Neutrophil (primary cell): ENCODE data around the gene EVA1A.

Experiments
- H3K27ac ChIP-seq: fragments of 200-600 bp; sonication (generic); 2 replicates; pipeline ENCODE4 v1.5.1; 2016; ENCODE audit warnings: mild to moderate bottlenecking, moderate library complexity
- H3K27me3 ChIP-seq: fragments of 200-600 bp; sonication (generic); 2 replicates; pipeline ENCODE4 v1.6.0; 2016; ENCODE audit warnings: mild to moderate bottlenecking
- H3K36me3 ChIP-seq: fragments of 200-600 bp; sonication (generic); 2 replicates; pipeline ENCODE4 v1.5.1; 2017
- H3K4me1 ChIP-seq, 2 experiments: fragments of 200-600 bp in 1 of 2; sonication (generic) in 1 of 2; 1 replicate in 1 of 2; 2 replicates in 1 of 2; pipeline versions ENCODE4 v1.5.1 to v1.6.1; 2013 to 2016; ENCODE audit warnings: low read depth in 1 of 2, low read length in 1 of 2, mild to moderate bottlenecking in 1 of 2, moderate library complexity in 1 of 2; ENCODE audit not compliant: control insufficient read depth in 1 of 2, insufficient read depth in 1 of 2
- H3K4me3 ChIP-seq, 2 experiments: fragments of 200-600 bp in 1 of 2; sonication (generic) in 1 of 2; 1 replicate in 1 of 2; 2 replicates in 1 of 2; pipeline ENCODE4 v1.5.1; 2013 to 2016; ENCODE audit warnings: low read depth in 1 of 2, low read length in 1 of 2, mild to moderate bottlenecking in 1 of 2, moderate library complexity in 1 of 2
- H3K9me3 ChIP-seq: fragments of 200-600 bp; sonication (generic); 2 replicates; pipeline ENCODE4 v1.5.1; 2016
- TF ChIP-seq, protein P1 (sequence below): fragments of 200-600 bp; sonication (generic); IDR thresholded peaks from 2 replicates; pipeline ENCODE4 v1.5.1; 2016; ENCODE audit warnings: antibody characterized with exemption

EVA1A gene

DNA sequence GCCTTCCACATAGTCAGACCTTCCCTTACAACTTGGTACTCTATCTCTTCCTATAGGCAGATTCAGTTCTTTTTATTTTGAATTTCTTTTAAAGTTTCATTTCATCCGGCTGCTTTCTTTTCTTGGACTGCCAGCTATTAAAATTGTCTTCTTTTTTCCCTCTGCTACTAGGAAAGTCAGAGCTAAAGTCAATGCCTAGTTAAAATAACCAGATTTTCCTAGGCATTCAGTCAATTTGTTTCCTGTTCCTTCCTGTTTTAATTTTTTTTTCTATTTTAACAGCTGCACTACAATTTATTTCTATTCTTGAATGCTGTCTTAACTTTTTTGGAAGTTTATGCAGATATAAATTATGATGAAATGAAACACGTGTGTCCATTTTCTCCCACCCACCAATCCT, 84.8 kb downstream of the EVA1A start:
- no peaks in the 10 kb centered on the region for H3K4me1 ChIP-seq
- H3K4me3 ChIP-seq: no peak overlapping the region
- no peaks in the 10 kb centered on the region for H3K36me3 ChIP-seq
- H3K27ac ChIP-seq: no peak overlapping the region
- H3K9me3 ChIP-seq: no peaks in the 10 kb centered on the region
- peaks cover 3% of the 10 kb centered on the region for H3K27me3 ChIP-seq
- TF ChIP-seq, protein P1, sequence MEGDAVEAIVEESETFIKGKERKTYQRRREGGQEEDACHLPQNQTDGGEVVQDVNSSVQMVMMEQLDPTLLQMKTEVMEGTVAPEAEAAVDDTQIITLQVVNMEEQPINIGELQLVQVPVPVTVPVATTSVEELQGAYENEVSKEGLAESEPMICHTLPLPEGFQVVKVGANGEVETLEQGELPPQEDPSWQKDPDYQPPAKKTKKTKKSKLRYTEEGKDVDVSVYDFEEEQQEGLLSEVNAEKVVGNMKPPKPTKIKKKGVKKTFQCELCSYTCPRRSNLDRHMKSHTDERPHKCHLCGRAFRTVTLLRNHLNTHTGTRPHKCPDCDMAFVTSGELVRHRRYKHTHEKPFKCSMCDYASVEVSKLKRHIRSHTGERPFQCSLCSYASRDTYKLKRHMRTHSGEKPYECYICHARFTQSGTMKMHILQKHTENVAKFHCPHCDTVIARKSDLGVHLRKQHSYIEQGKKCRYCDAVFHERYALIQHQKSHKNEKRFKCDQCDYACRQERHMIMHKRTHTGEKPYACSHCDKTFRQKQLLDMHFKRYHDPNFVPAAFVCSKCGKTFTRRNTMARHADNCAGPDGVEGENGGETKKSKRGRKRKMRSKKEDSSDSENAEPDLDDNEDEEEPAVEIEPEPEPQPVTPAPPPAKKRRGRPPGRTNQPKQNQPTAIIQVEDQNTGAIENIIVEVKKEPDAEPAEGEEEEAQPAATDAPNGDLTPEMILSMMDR: no peak

- no peaks in the 10 kb centered on the region for H3K27me3 ChIP-seq
- H3K36me3 ChIP-seq: no peaks in the 10 kb centered on the region
- TF ChIP-seq, protein P1: no peak
- no peaks in the 10 kb centered on the region for H3K4me1 ChIP-seq
- no peak overlapping the region for H3K27ac ChIP-seq
- no peaks in the 10 kb centered on the region for H3K9me3 ChIP-seq
- H3K4me3 ChIP-seq: no peak overlapping the region
Measured at GRCh38 chr2:75475049-75475448, 85.7 kb downstream of the EVA1A start.

GRCh38 chr2:75474115-75474514, 86.6 kb downstream of the EVA1A start:
- no peaks in the 10 kb centered on the region for H3K27me3 ChIP-seq
- no peaks in the 10 kb centered on the region for H3K9me3 ChIP-seq
- TF ChIP-seq, protein P1: no peak
- H3K27ac ChIP-seq: no peak overlapping the region
- no peaks in the 10 kb centered on the region for H3K36me3 ChIP-seq
- H3K4me1 ChIP-seq: no peaks in the 10 kb centered on the region
- H3K4me3 ChIP-seq: no peak overlapping the region

GRCh38 chr2:75466708-75467311, 93.9 kb downstream of the EVA1A start:
- Histone ChIP-seq H3K27me3 (peaks cover 24% of the 10 kb centered on the region), H3K9me3 (no peaks in the 10 kb centered on the region), H3K27ac (no peak overlapping the region), H3K4me3 (no peak overlapping the region), H3K36me3 (no peaks in the 10 kb centered on the region), H3K4me1 (no peaks in the 10 kb centered on the region)
- TF ChIP-seq, protein P1: no peak

DNA sequence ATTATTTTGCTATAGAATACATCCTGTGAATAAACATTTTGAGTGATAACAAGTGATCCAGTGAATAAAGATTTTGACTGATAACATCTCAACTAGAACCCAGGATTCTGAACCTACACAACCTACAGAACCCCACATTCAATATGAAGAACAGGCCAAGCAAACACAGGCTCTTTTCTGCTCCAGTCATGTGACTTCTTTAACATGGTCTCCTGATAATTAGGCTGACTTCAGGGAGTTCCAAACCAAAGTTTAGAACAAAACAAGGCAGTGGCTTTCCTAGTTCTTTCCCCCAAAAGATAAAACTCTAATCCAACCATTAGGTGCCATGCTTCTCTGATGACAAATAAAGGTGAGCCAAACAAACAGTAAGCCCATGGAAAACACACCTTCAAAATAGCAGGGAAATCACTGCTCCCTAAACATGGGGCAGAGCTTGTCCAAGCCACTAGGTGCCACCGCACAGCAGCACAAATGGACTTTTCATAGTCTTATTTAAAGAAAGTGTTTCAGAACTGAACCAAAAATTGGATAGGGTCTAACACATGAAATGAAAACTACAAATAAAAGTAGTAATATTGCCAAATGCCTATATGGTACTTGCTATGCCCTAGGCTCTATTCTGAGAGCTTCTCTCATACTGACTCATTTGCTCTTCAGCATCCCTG, 95.3 kb downstream of the EVA1A start:
- no peaks in the 10 kb centered on the region for H3K9me3 ChIP-seq
- no peak overlapping the region for H3K27ac ChIP-seq
- peaks cover 29% of the 10 kb centered on the region for H3K27me3 ChIP-seq
- no peaks in the 10 kb centered on the region for H3K36me3 ChIP-seq
- TF ChIP-seq, protein P1: no peak
- H3K4me1 ChIP-seq: no peaks in the 10 kb centered on the region
- no peak overlapping the region for H3K4me3 ChIP-seq
